Inflammatory macrophage treated with lipopolysaccharide for 4 hours (primary cell): Measurements from ENCODE around the gene HAPLN1.

ENCODE experiments used
- DNase-seq: peaks from one replicate; pipeline ENCODE4 v3.0.0-alpha.2; 2020

The HAPLN1 gene

DNA sequence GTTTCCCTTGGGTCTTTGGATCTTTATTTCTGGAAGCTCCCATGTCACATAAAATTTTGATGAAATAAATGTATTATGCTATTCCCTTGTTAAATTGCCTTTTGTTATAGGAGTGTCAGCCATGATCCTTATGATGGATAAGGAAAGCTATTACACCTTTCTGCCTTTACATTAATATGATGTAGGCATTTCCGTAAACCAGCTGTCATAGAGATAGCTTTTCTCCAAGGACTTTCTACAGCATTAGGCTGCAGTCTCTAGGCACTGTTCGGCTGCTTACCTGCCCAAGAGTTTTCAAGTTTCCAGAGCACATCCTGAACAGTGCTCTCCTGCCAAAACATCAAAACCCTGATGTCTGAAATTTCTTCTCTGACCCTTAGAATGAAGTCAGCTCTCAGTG is 87.4 kb downstream of the HAPLN1 start:
- DNase-seq: no peak

DNA sequence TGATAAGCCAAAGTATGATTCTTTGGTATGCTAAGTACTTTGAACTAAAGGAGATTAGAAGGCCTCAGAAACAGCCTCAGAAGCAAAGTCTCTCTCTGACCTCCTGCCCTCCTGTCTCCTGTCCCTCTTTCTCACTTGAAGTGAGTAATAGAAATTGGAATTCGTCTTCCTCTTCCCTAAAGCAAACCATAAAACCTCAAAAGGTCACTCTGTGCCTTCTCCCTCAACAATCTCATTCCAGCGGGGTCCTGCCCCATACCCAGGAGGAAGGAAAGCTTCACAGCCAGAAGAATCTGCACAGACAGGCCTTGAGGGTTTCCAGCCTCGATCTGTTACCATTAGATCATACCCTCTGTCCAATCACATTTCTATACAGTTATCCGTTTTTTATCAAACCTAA is 87.8 kb downstream of the HAPLN1 start:
- DNase-seq: no peak

DNA sequence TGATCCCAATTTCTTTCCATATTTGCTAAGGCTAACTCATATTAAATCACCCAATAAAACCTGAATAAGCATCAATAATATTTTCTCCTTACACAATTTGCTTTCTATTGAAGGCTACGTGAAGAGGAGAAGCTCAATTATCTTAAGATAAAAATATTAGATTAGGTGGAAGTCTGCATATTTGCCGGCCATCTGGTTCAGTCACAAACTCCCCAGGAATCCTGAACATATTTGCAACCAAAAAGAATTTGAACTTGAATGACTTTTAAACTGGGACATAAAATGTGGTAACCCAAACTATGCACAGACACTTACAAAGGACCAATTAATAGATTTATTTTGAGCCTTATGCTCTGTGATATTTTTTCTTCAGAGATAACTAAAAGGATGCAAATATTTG is 92.3 kb downstream of the HAPLN1 start:
- DNase-seq: no peak

DNA sequence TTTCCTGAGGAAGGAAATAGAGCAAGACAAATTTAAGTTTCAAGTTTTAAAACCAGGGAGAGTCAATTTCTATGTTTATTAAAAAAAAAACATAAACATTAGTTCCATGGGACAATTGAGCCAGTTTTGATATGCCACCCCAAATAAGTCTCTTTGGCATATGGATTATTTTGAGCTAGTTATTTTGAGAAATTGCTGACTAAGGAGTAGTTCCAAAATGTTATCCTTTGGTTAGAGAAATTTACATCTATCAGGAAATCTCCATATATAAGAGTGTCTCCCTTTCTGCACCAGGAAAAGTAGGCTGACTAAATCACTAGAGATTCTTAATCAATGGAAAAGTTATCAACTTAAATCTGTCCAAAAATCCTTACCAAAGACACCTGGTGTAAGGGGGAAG is 105.8 kb downstream of the HAPLN1 start:
- no peak for DNase-seq

DNA sequence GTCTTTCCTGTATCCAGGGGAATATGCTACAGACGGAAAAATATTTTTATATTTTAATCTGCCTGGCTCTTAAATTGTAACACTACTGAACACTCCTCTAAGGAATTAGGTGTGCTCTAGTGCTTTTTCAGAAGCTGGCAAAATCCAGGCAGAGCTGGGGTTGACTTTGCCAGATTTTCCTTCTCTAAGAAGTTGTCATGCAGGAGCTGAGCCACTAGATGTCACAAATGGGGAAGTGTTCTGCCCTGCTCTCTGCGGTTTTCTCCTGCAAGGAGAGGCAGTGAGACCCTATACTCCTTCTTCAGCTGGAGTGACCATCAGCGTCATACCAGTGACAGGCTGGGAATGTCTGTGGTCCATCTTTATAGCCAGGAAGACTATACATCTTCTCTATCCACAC is 112.5 kb downstream of the HAPLN1 start:
- peak; percentile 6 for DNase-seq

DNA sequence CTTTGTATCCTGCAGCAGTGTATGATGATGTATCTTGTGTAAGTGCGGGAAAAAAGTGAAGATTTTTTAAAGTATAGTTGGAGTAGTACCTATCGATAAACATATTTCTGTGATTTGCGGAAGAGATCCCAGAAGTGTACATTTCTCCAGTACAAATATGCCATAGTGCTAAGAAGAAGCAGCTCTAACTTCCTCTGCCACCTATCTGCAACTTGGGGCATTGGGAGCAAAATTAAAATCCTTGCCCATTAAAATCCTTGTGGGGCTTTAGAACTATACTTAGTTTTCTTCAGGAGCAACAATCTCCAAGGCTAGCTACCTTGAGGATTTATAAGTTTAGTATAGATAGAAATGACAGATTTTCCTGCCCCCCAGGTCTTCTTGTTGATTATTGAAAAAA is 125.4 kb downstream of the HAPLN1 start:
- DNase-seq: no peak

DNA sequence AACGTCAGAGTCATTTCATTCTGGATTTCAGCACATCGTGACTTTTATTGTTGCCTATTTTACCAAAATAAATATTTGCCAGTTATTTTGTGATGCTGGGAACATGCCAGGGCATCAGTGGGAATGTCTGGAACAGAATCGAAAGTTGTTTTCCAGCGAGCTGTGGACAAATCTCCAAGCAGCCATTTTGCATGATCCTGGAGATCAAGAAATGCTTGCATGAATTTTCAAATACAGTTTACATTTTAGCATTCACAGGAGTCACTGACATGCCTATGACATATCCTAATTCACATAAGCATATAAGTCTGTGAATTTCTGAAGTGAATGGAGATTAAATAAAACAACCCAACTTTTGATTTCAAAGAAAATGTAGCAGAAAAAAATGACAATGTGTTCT is 129.7 kb downstream of the HAPLN1 start:
- no peak for DNase-seq

DNA sequence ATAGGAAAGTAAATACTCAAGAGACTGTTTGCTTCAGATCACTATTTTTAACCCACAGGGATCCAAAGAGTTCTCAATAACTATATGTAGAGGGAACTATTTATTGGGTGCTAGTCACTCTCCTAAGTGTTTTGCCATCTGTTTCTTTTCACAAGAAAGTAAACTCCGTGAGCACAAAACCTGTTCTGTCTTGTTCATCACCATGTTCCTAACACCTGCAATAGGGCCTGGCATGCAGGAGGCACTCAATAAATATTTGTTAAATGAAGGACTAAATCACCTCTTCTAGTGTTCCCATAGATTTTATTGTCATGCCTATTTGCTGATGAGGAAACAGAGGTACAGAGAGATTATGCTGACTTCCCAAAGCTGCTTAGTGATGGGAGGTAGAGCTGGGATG is 130.9 kb downstream of the HAPLN1 start:
- no peak for DNase-seq
